GM18520 (cell line): ENCODE results near the gene WDR83.
A peak's percentile ranks its signal among the peaks of the same experiment; 100 is the strongest.
"Not testable (repeated sequence)": the region's sequence is repeated elsewhere in the genome, so short reads cannot be mapped to it uniquely, and the experiment has no call there.

Source experiments
- ATAC-seq: cut with Tn5 transposase; IDR thresholded peaks from one replicate; pipeline ENCODE4 v1.9.1; 2021; ENCODE audit not compliant: unreplicated experiment

The WDR83 gene

DNA sequence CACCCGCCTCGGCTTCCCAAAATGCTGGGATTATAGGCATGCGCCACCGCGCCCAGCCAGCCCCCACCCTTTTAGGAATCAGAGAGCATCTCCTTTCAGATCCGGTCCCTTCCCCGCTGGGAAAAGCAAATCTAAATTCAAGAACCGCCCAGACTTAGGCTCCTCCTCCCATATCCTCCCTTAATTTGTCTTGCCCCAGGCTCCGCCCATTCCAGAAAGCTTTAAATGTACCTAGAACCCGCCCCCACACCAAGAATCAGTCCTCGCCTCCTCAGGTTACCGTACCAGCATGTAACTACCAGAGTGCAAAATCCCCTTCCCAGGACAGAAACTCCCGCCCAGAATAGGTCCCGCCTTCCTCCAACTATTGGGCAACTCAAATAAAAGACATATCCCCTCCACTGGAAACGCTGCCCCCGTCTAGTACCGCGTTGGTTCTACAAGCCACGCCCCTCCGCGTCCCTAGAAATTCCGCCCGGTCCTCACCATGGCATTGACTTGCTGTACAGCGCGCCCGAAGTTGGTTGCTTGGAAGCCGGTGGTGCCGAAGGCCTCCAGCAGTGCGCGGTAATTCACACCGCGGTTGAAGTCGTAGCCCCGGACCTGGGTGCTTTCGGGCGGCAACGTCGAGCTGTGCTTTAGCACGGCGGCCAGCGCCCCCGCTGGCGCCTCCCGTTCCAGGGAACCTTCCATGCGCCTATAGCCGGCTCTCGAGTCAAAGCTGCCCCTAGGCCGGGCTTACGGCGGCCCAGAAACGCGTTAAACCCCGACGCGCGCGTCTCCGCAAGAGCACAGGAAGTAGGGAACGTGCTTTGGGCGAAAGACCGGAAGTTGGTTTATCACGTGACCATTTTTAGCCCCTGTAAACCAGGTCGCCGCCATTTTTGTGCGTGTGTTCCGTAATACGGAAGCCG lies 14.7 kb downstream of the WDR83 start, which contains the start of gene DHPS:
DHPS (minus strand) TSS at position 807 of the 914 bp plus-strand sequence; CDS start at position 693, 114 bp downstream.
- peak; percentile 73 for ATAC-seq

DNA sequence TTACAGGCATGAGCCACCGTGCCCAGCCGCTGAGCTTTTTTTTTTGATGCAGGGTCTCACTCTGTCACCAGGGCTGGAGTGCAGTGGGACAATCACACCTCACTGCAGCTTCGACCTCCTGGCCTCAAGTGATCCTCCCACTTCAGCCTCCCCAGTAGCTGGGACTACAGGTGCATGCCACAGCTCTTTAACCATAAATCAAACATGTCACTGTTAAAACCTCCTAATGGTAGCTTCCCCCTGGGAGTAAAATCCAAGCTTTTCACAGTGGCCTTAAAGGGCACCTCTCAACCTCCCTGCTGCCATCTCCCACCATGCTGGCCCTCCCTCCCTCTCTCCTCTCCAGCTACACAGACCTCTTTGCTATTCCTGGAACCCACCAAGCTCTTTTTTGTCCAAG lies 19.2 kb downstream of the WDR83 start:
- no peak for ATAC-seq

DNA sequence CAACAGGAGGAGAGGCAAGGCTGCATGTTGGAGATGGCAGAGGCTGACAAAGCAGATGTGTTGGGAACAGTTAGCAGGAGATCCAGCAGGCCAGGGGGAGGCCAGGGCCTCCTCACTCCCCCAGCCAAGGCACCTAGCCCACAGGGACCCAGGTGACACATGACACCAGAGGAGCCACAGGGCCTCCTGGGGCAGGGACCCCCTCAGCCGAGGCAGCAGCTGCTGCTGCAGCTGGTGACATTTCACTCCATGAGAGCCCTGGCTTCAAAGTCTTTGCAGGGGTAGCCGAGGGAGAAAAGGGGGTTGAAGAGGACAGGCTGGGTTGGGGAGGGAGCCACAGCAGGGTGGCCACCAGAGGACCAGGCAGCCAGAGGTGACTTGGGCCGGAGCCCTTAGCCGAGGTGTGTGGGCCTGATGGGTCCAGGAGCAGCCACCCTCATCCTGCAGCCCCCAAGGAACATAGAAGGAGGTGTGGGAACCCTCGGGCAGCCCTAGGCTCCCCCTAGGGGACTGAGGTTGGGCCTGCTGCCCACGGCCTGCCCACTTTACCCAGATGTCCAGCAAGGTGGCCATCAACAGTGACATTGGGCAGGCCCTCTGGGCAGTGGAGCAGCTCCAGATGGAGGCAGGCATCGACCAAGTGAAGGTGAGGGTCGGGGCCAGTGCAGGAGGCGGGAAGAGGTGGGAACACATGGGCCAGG lies 21.0 kb downstream of the WDR83 start, which contains the start of gene GNG14:
GNG14 (plus strand) TSS at position 503 of the 701 bp plus-strand sequence; CDS start at position 554, 51 bp downstream.
- ATAC-seq, result no peak

DNA sequence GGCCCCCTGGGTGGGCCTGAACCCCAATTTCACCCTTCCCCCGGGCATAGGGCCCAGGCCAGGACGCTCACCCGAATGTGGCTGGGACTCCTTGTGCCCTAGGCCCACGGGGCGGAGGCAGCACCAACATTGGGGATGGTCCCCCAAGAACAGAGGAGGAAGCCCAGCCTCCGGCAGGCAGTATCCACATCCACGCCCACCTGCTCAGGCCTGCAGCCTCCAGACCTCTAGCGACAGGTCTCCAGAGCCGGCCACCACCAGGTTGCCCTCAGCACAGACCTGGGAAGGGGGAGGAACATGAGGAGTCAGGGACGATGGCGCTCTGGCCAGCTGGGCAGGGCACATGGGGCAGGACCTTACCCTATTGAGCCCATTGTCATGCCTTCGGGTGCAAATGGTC lies 22.4 kb downstream of the WDR83 start:
- no peak for ATAC-seq

DNA sequence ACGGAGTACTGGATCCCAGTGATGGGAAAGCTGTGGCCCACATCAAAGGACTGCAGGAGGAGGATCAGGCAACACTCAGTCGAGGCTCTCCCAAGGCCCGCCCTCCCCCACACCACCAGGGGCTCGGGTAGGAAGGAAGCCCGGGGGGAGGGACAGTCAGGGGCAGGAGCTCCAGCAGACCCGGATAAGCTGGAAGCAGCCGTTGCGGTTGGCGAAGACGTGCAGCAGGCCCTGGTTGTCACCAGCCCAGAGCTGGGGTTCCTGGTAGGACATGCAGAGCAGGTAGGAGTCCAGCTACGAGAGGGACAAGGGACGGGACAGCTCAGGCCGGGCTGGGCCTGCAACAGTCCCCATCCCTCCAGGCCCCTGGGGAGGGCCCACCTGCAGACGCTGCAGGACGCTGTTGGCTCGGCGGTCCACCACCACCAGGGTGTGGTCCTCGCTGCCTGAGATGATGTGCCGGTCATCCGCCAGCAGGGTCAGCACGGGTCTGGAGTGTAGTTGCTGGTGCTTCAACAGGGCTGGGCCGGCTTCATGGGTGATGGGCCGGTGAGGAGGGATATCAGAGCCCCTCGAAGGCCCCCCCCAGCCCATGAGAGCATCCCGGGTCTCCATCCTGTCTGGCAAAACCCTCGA lies 23.1 kb downstream of the WDR83 start:
- no peak for ATAC-seq

DNA sequence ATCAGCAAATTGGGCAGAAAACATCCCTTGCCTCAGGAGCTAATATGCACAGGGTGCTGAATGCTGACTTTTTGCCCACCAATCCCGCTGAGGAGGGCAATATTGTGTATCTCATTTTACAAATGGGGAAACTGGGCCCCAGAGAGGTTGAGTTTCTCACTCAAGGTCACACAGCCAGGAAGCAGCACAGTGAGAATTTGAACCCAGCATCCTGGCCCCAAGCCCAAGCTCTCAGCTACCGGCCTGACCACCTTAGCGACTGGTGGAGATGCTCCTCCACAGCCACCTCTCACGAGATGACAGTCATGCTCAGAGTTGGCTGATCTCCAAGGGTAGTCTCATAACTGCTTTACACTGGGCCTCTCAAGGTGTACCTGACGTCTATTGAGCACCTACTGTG lies 26.4 kb downstream of the WDR83 start:
- ATAC-seq, result no peak

DNA sequence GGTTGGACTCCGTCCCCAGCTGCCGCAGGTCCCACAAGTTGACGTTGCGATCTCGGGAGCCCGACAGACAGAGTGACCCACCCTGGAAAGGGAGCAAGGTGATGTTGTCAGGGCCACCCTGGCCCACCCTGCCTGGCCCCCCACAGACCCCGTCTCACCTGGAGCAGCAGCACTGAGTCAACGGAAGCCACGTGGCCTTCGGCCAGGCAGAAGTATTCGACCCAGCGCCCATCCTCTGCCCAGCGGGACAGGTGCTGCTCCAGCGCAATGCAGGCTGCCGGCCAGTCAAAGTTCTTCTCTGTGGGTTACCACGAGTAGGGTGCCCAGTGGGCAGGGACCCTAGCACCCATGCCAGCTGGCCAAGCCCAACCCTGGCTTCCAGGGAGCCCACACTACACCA lies 28.0 kb downstream of the WDR83 start:
- no peak for ATAC-seq

DNA sequence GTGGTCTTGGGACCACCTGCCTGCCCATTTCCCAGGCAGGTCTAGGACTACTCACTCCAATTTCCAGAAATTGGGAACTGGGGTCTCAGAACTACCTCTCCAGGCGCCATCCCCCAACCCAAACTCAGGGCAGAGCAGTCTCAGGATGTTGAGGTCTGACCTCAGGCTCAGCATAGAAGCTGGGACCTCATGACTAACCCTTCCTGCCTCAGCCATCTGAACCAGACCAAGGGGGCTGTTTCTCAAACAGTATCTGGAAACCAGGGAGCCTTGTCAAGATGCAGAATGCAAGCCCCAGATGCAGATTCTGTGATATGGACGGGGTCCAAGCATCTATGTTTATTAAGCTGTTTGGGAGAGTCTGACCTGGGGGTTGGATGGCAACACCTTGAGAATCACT lies 28.5 kb downstream of the WDR83 start:
- ATAC-seq, result no peak

DNA sequence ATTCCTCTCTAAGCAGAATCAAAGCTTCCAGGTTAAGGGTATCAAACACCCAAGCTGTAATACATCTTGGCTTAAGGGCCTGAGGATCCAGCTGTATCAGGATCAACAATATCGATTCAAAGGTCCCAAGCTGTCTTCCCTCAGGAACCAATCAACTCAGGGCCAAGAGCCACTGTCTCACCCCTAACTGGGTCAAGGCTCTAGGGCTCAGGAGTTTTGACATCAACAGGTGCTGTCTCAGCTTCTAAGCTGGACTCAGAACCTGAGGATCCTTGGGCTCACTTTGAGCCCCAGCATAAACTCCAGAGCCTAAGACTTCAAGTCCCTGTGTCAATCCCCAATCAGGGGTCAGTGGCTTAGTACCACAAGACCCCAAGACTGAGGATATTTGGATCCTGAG lies 28.9 kb downstream of the WDR83 start:
- ATAC-seq, result no peak

DNA sequence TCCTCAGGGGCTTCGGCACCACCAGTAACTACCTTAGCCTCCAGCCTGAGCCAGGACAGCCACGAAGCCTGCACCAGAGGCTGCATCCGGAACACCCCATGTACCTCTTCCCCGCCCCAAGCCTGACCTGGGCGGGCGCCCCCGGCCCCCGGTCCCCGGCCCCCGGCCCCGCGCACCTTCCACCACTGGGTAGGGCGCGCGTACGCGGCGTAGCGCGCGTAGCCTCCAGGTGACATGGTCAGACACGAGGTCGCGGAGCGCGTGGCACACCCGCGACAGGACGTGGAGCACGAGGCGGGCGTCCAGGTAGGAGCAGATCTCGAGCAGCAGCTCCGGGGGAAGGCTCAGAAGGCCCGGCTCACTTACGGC lies 29.4 kb downstream of the WDR83 start:
- no peak for ATAC-seq

DNA sequence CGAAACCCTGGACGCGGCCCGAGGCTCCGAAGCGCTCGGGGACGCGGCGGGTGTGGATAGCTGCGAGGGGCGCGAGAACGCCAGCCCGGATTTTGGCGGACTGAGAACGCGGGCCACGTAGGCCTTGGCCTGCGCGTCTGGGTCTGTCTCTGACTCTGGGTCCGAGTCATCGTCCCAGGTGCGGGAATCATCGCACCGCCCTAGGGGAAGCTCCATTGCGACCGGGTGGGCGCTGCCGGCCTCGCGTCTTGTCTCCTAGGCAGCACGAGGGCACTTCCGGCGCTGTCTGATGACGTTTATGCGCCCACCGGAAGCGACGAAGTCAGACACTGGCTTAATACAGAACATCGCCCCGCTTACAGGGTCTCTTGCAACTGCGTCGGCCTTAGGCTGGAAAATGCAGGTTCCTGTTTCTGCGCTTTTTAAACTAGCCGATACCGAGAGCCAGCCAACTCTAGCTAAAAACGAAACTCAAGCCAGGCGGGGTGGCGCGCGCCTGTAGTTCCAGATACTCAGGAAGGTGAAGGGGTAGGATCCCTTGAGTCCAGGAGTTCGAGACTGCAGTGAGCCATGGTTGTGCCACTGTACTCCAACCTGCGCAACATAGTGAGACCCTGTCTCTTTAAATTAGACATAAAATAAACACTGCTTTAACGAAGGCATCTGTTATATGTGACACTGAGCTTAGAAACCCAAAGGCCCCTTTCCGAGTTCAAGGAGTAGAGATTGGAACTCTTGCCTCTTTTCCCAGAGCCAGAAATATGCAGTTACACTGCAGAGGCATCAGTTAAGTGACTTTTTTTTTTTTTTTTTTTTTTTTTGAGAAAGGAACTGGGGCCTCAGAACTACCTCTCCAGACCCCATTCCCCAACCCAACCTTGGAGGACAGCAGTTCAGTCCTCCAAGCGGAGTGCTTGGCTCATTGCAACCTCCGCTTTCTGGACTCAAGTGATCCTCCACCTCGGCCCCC lies 30.0 kb downstream of the WDR83 start, which contains the start of gene FBXW9:
FBXW9 (minus strand) TSS at position 266 of the 970 bp plus-strand sequence; CDS start at position 216, 50 bp downstream.
- peak; percentile 85 for ATAC-seq

DNA sequence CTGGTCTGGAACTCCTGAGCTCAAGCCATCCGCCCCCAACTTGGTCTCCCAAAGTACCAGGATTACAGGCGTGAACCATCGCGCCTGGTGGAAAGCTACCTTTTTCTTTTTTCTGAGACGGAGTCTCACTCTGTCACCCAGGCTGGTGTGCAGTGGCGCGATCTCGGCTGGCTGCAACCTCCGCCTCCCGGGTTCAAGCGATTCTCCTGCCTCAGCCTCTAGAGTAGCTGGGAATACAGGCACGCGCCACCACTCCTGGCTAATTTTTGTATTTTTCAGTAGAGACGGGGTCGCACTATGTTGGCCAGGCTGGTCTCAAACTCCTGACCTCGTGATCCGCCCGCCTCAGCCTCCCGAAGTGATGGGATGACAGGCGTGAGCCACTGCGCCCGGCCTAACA lies 30.8 kb downstream of the WDR83 start:
- ATAC-seq, result not testable (repeated sequence)

DNA sequence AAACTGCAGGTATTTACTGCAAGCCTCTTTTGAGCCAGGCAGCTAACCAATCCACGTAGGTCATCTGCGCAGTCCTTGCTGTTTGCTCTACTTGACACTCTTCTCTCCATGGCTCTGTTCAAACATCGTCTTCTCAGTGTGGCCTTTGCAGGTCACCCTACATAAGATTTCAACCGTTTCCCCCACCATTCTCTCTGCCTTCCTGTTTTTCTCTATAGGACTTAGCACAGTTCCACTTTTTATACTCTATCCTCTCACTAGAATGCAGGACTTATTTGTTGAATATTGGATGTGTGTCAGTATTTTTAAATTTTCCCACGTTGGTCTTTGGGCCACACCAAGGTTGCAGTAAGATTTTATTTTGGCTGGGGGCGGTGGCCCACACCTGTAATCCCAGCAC lies 31.5 kb downstream of the WDR83 start:
- no peak for ATAC-seq

DNA sequence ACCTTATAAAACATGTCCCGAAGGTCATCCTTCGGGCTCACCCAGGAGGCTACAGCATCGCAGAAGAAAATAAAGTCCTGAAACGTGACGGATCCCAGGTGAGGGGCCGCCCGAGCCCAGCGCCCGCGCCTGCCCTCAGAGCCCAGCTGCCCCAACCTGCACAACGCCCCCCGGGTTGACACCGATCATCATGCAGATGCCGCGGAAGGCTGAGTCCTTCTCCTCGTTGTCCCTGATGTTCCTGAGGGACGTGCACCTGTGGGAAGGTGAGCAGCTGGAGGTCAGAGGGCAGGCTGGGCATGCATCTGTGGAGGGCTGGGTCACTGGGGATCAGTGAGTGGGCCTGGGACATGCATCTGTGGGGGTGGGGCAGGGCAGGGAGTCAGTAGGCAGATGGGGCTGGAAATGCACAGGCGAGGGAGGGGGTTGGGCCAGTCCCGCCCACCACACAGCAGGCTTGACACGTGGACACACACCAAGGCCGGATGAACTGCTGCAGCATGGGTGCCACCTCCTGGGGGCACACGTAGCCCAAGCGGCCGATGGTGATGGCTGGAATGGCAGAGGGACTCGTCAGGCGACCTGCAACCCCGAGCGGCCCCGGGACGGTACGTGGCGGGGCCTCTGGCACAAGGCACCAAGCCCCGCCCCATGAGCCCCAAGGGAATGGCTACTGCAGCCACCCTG lies 35.1 kb downstream of the WDR83 start:
- ATAC-seq, result no peak

DNA sequence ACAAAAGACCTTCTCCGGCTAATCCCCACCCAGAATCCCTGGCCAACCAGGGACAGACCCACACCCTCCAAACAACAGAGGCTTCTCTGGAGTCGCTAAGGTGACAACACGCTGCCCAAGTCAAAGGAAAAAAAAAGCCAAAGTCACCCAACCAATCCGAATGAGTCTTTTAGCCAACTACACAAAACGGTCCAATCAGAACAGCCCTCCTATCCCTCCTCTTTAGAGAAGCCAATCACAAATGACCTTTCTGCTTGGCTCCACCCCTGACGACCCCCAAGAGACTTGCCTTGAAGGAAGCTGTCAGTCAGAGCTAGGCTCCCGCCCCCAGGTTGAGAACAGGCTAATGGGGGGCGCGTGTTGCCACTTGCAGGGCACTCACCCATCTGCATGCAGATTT lies 36.4 kb downstream of the WDR83 start:
- no peak for ATAC-seq

DNA sequence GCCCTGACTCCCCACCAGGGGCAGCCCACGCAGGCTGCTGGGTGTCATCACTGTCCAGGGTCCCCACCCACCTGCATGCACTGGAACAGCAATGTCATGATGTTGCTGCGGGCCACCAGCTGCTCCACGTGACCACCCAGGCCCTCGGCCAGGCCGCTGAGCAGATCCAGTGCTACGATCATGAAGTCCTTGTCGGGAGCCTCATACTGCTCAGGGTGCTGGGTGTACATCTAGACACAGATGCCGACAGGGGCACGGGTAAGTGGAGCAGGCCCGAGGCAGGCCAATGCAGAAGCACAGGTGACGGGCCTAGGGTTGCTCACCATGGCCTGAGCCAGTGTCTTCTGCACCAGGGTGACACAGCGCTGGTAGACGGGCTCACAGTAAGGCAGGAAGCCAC lies 38.6 kb downstream of the WDR83 start:
- ATAC-seq, result no peak

DNA sequence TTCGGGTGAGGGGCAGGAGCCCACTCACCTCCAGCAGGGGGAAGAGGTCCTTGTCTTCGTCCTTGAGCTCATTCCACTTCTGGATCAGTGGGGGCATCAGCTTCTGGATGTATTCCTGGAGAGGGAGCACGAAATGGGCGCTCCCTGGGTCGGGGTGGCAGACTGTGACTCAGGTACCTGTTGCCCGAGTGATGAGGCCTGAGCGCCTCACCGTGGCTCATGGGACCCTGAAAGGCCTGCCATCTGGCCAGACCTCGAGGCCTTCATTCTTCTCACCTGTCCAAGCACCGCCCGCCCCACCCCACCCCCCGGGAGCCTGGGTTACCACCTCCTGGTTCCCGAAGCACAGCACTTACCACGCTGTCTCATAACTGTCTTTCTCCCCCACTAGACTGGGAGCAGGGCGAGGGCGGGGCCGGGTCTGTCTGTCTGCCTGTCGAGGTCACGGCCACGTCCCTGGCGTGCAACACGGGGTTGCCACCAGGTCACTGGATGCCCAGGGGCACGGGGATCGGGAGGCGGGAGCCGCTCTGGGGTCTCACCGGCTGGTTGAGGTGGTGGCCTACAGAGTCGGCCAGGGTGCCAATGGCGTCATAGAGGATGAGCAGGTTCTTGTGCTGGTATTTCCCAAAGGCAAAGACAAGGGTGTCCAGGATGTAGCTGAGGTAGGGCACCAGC lies 39.2 kb downstream of the WDR83 start:
- no peak for ATAC-seq

DNA sequence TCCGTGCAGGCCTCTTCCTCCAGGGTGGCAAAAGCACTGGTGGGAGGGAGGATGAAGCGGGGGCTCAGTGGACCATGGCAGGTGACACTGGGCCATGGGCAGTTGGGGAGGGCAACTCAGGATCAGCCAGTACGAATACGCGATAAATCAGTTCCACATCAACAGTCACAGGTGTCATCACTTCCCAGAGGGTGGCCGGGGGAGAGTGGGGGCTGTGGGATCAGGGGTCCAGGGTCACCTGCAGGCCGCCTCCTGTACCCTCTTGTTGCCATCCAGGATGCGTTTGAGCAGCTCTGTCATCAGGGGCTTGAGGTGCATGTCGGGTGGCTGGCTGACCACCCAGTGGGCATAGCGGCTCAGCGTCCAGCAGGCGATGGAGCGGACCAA lies 39.7 kb downstream of the WDR83 start:
- ATAC-seq, result no peak

DNA sequence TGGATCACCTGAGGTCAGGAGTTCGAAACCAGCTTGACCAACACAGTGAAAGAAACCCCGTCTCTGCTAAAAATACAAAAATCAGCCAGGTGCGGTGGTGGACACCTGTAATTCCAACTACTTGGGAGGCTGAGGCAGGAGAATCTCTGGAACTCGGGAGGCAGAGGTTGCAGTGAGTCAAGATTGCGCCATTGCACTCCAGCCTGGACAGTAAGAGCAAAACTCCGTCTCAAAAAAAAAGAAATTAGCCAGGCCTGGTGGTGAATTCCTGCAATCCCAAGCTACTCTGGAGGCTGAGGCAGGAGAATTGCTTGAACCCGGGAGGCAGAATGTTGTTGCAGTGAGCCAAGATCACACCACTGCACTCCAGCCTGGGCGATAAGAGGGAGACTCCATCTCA lies 42.0 kb downstream of the WDR83 start:
- no peak for ATAC-seq
